HCT116 (cell line): ENCODE results near the gene MYL5. TPM values are rescaled to one million over a fixed set of nuclear protein-coding genes. Genes with fewer than 3 reads are reported as not detected.

Experiments
- ATAC-seq: fragments of 200-7000 bp; cut with Tn5 transposase; 2 replicates; pipeline ENCODE4 v1.9.1; 2020; ENCODE audit warnings: mild to moderate bottlenecking, moderate library complexity
- BruUV-seq: library from RNA; stranded (reverse); fragments of 400-500 nt; replicated peaks from 2 replicates; lab custom pipeline; 2021; lab: Mats Ljungman, UMichigan
- CTCF ChIA-PET: fragments of 300-600 bp; sonication (Branson Sonifier 250); formaldehyde crosslinking; loops from one replicate; lab custom pipeline; 2021; ENCODE audit warnings: antibody characterized with exemption; lab: Charles Lee
- POLR2A ChIA-PET: fragments of 300-600, 350-600 bp; sonication (Branson Sonifier 250); formaldehyde crosslinking; loops from one replicate; lab custom pipeline; 2021; ENCODE audit warnings: antibody characterized with exemption; lab: Charles Lee
- RAD21 ChIA-PET, 2 experiments: fragments of 300-600 bp; sonication (Branson Sonifier 250); formaldehyde crosslinking; loops; one replicate each; lab custom pipeline; 2023; ENCODE audit warnings: low total read pairs in 2 of 2; ENCODE audit not compliant: uncharacterized antibody in 2 of 2, unreplicated experiment in 2 of 2, low non-redundant PET in 1 of 2; lab: Charles Lee
- DNase-seq: peaks from one replicate; pipeline ENCODE4 v3.0.0-alpha.2; 2010; ENCODE audit warnings: low read depth, low spot score
- H2AFZ ChIP-seq: fragments of 200-600 bp; shearing (Covaris generic), sonication (generic); 2 replicates; pipeline ENCODE4 v1.6.1; 2017; ENCODE audit warnings: low read depth, mixed run types, mixed read lengths, antibody characterized with exemption, low read length; ENCODE audit not compliant: poor library complexity, severe bottlenecking
- H3K27ac ChIP-seq: 2 replicates; pipeline ENCODE4 v1.5.1; 2012; ENCODE audit warnings: low read depth, low read length
- H3K27me3 ChIP-seq: fragments of 200-600 bp; sonication (generic); 2 replicates; pipeline ENCODE4 v1.6.1; 2016; ENCODE audit warnings: mixed run types, low read length, mixed read lengths; ENCODE audit not compliant: insufficient read depth
- H3K36me3 ChIP-seq, 2 experiments: fragments of 200-500 bp in 1 of 2; fragments of 200-600 bp in 1 of 2; sonication (Bioruptor generic) in 1 of 2; sonication (generic) in 1 of 2; 2 replicates each; pipeline versions ENCODE4 v1.5.1 to v1.6.1; 2014 to 2016; ENCODE audit warnings: low read length in 2 of 2, inconsistent platforms in 1 of 2, mixed read lengths in 1 of 2, mixed run types in 1 of 2; ENCODE audit not compliant: insufficient read depth in 2 of 2, control insufficient read depth in 1 of 2
- H3K4me1 ChIP-seq, 2 experiments: fragments of 200-600 bp in 1 of 2; sonication (generic) in 1 of 2; 2 replicates each; pipeline versions ENCODE4 v1.5.1 to v1.6.1; 2012 to 2017; ENCODE audit warnings: low read length in 2 of 2, inconsistent platforms in 1 of 2, mild to moderate bottlenecking in 1 of 2, mixed read lengths in 1 of 2, mixed run types in 1 of 2, moderate library complexity in 1 of 2; ENCODE audit not compliant: insufficient read depth in 2 of 2, control insufficient read depth in 1 of 2
- H3K4me2 ChIP-seq: fragments of 200-600 bp; sonication (generic); 2 replicates; pipeline ENCODE4 v1.6.1; 2017; ENCODE audit warnings: mixed run types, low read length, mixed read lengths
- H3K4me3 ChIP-seq, 2 experiments: fragments of 200-600 bp in 1 of 2; sonication (generic) in 1 of 2; replicated peaks in 1 of 2; 2 replicates each; pipeline ENCODE4 v1.5.1; 2011 to 2016; ENCODE audit warnings: low read length in 2 of 2, control low read depth in 1 of 2, low read depth in 1 of 2, mild to moderate bottlenecking in 1 of 2, mixed read lengths in 1 of 2, mixed run types in 1 of 2
- H3K79me2 ChIP-seq: fragments of 200-600 bp; sonication (generic); 2 replicates; pipeline ENCODE4 v1.6.1; 2017; ENCODE audit warnings: mild to moderate bottlenecking, mixed run types, low read length, moderate library complexity, mixed read lengths; ENCODE audit not compliant: insufficient read depth
- H3K9ac ChIP-seq: fragments of 200-600 bp; sonication (generic); 2 replicates; pipeline ENCODE4 v1.6.1; 2016; ENCODE audit warnings: low read length, mixed read lengths
- H3K9me2 ChIP-seq: fragments of 200-600 bp; sonication (generic), shearing (Covaris generic); 2 replicates; pipeline ENCODE4 v1.6.1; 2017; ENCODE audit warnings: mixed run types, mild to moderate bottlenecking, moderate library complexity; ENCODE audit not compliant: insufficient read depth
- H3K9me3 ChIP-seq, 2 experiments: fragments of 200-500 bp in 1 of 2; fragments of 200-600 bp in 1 of 2; sonication (Bioruptor generic) in 1 of 2; sonication (generic) in 1 of 2; 2 replicates each; pipeline ENCODE4 v1.6.1; 2014 to 2017; ENCODE audit warnings: low read length in 2 of 2, mixed read lengths in 2 of 2, inconsistent platforms in 1 of 2, low read depth in 1 of 2, mild to moderate bottlenecking in 1 of 2, mixed run types in 1 of 2, moderate library complexity in 1 of 2; ENCODE audit not compliant: control insufficient read depth in 1 of 2, insufficient read depth in 1 of 2
- H4K20me1 ChIP-seq: fragments of 200-600 bp; sonication (generic), shearing (Covaris generic); 2 replicates; pipeline ENCODE4 v1.6.1; 2017; ENCODE audit warnings: mixed run types, mild to moderate bottlenecking, moderate library complexity; ENCODE audit not compliant: insufficient read depth
- CBX3 ChIP-seq: IDR thresholded peaks from 2 replicates; pipeline ENCODE4 v1.6.1; 2012; ENCODE audit warnings: low read depth
- EGR1 ChIP-seq: IDR thresholded peaks from 2 replicates; pipeline ENCODE4 v1.6.1; 2012; ENCODE audit warnings: low read depth
- ELF1 ChIP-seq: IDR thresholded peaks from 2 replicates; pipeline ENCODE4 v1.6.1; 2012; ENCODE audit warnings: low read depth, borderline replicate concordance
- FOSL1 ChIP-seq: IDR thresholded peaks from 2 replicates; pipeline ENCODE4 v1.6.1; 2012; ENCODE audit warnings: low read depth
- RAD21 ChIP-seq: IDR thresholded peaks from 2 replicates; pipeline ENCODE4 v1.6.1; 2012; ENCODE audit warnings: low read depth, mild to moderate bottlenecking
- SIN3A ChIP-seq: IDR thresholded peaks from 2 replicates; pipeline ENCODE4 v1.6.1; 2012; ENCODE audit warnings: low read depth
- SP1 ChIP-seq: IDR thresholded peaks from 2 replicates; pipeline ENCODE4 v1.6.1; 2012; ENCODE audit warnings: low read depth
- SRF ChIP-seq: IDR thresholded peaks from 2 replicates; pipeline ENCODE4 v1.6.1; 2012; ENCODE audit warnings: low read depth
- YY1 ChIP-seq: IDR thresholded peaks from 2 replicates; pipeline ENCODE4 v1.6.1; 2011; ENCODE audit warnings: low read length, low read depth, moderate library complexity, mild to moderate bottlenecking; ENCODE audit not compliant: insufficient replicate concordance; ENCODE audit errors: extremely low read depth
- ZFX ChIP-seq: fragments of 450-650 bp; IDR thresholded peaks from 2 replicates; pipeline ENCODE4 v1.6.1; 2017
- ZNF274 ChIP-seq: fragments of 200-500 bp; sonication (Bioruptor generic); IDR thresholded peaks from 2 replicates; pipeline ENCODE4 v1.6.1; 2014; ENCODE audit warnings: mild to moderate bottlenecking, low read depth, low read length, inconsistent platforms
- intact Hi-C: fragments of 100-400 bp; cut with micrococcal nuclease; formaldehyde crosslinking; loops from 2 replicates; pipeline ENCODE4 v1.10.0; 2022
- total RNA-seq: library from RNA; stranded (reverse); gene quantifications from one replicate; pipeline ENCODE4 v1.2.1, GENCODE V29; 2021; ENCODE audit not compliant: unreplicated experiment
- TF ChIP-seq, protein P1 (sequence below): IDR thresholded peaks from 2 replicates; pipeline ENCODE4 v1.6.1; 2012; ENCODE audit warnings: low read depth
- TF ChIP-seq, protein P2 (sequence below): IDR thresholded peaks from 2 replicates; pipeline ENCODE4 v1.6.1; 2012
- TF ChIP-seq, protein P3 (sequence below), 3 experiments: fragments of 200-600 bp in 1 of 3; sonication (generic) in 1 of 3; IDR thresholded peaks in 2 of 3; conservative IDR thresholded peaks in 1 of 3; 2 replicates each; pipeline ENCODE4 v1.5.1; 2012 to 2017; ENCODE audit warnings: low read depth in 2 of 3, low read length in 2 of 3, antibody characterized with exemption in 1 of 3, borderline replicate concordance in 1 of 3, control low read depth in 1 of 3, mild to moderate bottlenecking in 1 of 3, mixed read lengths in 1 of 3, mixed run types in 1 of 3, moderate library complexity in 1 of 3; ENCODE audit not compliant: insufficient read depth in 1 of 3
- TF ChIP-seq, protein P4 (sequence below): IDR thresholded peaks from 2 replicates; pipeline ENCODE4 v1.6.1; 2012

MYL5 gene
- total RNA-seq, 1 experiment from 2014 or later: 14.0 TPM

DNA sequence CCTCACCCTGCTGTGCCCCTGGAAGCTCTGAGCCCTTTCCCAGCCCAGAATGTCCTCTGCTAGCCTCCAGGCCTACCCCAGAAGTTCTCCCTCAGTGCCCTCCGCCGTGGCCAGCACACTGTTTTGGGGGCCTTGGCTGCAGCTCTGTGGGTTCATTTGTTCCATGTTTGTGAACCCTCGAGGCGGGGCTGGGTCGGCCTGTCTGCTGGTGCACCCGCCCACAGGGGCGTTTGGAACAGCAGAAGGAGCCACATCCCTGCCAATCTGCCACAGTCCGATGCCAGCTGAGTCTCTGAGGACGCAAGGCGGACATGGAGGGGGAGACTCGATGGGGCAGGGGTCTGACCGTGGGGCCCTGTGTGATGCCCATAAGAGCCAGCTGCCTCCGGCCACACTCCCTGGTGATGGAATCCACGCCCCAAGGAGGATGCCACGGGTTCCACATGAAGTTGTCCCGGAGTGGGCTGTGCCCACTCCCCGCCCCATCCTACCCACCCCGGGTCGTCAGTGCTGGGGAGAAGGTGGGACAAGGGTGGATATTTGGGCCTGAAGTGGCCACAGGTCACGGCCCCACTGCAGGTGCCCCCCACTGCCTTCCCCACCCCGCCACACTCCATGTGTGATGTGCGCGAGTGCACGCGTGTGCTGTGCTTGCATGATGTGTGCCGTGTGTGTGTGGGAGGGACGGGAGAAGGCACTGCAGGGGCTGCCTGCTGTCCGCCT lies 7.4 kb upstream of the MYL5 start:
- CTCF ChIA-PET: no interaction called here
- no TSS peak for BruUV-seq
- no peak overlapping the region for H3K9ac ChIP-seq
- TF ChIP-seq FOSL1: no peak
- H3K4me2 ChIP-seq: no peak overlapping the region
- RAD21 ChIA-PET: no interaction called here
- no peaks in the 10 kb centered on the region for H3K9me3 ChIP-seq
- no peaks in the 10 kb centered on the region for H4K20me1 ChIP-seq
- no peak overlapping the region for H3K4me3 ChIP-seq
- peaks cover 1% of the 10 kb centered on the region; the same call in 1 of the 2 replicates for H3K79me2 ChIP-seq
- intact Hi-C loops: no loop called here
- no peak for ATAC-seq
- POLR2A ChIA-PET: no interaction called here
- DNase-seq: no peak
- peaks cover 5 to 11% of the 10 kb centered on the region in 2 experiments for H3K36me3 ChIP-seq
- H3K9me2 ChIP-seq: no peaks in the 10 kb centered on the region
- H2AFZ ChIP-seq: no peak overlapping the region
- no peak overlapping the region for H3K27ac ChIP-seq
- peaks cover 0 to 8% of the 10 kb centered on the region in 2 experiments; a peak in 1 of 4 replicates for H3K4me1 ChIP-seq
- no peaks in the 10 kb centered on the region for H3K27me3 ChIP-seq

DNA sequence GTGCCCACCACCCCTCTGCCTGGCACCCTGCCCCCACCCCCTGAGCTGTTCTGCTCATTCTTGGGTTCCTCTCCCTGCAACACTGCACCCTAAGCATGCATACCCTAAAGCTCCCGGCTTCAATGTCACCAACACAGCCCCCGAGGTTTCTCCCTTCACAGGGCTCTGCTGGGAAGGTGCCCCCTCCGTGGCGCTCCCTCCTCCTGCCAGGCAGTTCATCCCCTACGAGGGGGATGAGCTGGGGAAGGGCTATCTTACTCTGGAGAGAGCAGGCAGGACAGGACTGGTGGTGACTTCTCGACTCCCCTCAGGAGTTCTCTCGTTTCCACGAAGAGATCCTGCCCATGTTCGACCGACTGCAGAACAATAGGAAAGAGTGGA lies 6.8 kb upstream of the MYL5 start:
- H3K9me2 ChIP-seq: no peaks in the 10 kb centered on the region
- no peak for DNase-seq
- no peak overlapping the region for H3K9ac ChIP-seq
- ChIA-PET CTCF (no interaction called here), POLR2A (no interaction called here), RAD21 (no interaction called here)
- H3K4me1 ChIP-seq: peaks cover 0 to 8% of the 10 kb centered on the region in 2 experiments; a peak in 1 of 4 replicates
- H2AFZ ChIP-seq: no peak overlapping the region
- H3K4me3 ChIP-seq: no peak overlapping the region
- H3K9me3 ChIP-seq: no peaks in the 10 kb centered on the region
- H3K4me2 ChIP-seq: no peak overlapping the region
- ATAC-seq: no peak
- H3K36me3 ChIP-seq: peaks cover 10 to 17% of the 10 kb centered on the region in 2 experiments
- peaks cover 7% of the 10 kb centered on the region; the same call in 1 of the 2 replicates for H3K79me2 ChIP-seq
- no TSS peak for BruUV-seq
- H3K27me3 ChIP-seq: no peaks in the 10 kb centered on the region
- TF ChIP-seq ELF1 (no peak), ZNF274 (no peak), CBX3 (no peak), ZFX (no peak), SP1 (no peak), EGR1 (no peak), RAD21 (no peak), SRF (no peak), SIN3A (no peak), YY1 (no peak)
- TF ChIP-seq, protein P1, sequence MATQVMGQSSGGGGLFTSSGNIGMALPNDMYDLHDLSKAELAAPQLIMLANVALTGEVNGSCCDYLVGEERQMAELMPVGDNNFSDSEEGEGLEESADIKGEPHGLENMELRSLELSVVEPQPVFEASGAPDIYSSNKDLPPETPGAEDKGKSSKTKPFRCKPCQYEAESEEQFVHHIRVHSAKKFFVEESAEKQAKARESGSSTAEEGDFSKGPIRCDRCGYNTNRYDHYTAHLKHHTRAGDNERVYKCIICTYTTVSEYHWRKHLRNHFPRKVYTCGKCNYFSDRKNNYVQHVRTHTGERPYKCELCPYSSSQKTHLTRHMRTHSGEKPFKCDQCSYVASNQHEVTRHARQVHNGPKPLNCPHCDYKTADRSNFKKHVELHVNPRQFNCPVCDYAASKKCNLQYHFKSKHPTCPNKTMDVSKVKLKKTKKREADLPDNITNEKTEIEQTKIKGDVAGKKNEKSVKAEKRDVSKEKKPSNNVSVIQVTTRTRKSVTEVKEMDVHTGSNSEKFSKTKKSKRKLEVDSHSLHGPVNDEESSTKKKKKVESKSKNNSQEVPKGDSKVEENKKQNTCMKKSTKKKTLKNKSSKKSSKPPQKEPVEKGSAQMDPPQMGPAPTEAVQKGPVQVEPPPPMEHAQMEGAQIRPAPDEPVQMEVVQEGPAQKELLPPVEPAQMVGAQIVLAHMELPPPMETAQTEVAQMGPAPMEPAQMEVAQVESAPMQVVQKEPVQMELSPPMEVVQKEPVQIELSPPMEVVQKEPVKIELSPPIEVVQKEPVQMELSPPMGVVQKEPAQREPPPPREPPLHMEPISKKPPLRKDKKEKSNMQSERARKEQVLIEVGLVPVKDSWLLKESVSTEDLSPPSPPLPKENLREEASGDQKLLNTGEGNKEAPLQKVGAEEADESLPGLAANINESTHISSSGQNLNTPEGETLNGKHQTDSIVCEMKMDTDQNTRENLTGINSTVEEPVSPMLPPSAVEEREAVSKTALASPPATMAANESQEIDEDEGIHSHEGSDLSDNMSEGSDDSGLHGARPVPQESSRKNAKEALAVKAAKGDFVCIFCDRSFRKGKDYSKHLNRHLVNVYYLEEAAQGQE: no peak
- TF ChIP-seq, protein P2, sequence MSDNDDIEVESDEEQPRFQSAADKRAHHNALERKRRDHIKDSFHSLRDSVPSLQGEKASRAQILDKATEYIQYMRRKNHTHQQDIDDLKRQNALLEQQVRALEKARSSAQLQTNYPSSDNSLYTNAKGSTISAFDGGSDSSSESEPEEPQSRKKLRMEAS: no peak
- TF ChIP-seq, protein P3, sequence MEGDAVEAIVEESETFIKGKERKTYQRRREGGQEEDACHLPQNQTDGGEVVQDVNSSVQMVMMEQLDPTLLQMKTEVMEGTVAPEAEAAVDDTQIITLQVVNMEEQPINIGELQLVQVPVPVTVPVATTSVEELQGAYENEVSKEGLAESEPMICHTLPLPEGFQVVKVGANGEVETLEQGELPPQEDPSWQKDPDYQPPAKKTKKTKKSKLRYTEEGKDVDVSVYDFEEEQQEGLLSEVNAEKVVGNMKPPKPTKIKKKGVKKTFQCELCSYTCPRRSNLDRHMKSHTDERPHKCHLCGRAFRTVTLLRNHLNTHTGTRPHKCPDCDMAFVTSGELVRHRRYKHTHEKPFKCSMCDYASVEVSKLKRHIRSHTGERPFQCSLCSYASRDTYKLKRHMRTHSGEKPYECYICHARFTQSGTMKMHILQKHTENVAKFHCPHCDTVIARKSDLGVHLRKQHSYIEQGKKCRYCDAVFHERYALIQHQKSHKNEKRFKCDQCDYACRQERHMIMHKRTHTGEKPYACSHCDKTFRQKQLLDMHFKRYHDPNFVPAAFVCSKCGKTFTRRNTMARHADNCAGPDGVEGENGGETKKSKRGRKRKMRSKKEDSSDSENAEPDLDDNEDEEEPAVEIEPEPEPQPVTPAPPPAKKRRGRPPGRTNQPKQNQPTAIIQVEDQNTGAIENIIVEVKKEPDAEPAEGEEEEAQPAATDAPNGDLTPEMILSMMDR (IDR thresholded peaks at IDR 0.05 in 2 of 3, conservative IDR thresholded peaks at IDR 0.05 in 1 of 3; ENCODE audit: borderline replicate concordance in 1 of 3, insufficient read depth in 1 of 3, low read depth in 2 of 3, low read length in 2 of 3): no peak
- TF ChIP-seq, protein P4, sequence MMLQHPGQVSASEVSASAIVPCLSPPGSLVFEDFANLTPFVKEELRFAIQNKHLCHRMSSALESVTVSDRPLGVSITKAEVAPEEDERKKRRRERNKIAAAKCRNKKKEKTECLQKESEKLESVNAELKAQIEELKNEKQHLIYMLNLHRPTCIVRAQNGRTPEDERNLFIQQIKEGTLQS: no peak
- TF ChIP-seq, all 23 proteins: peak for 0
- intact Hi-C loops: no loop called here
- no peak overlapping the region for H3K27ac ChIP-seq
- H4K20me1 ChIP-seq: no peaks in the 10 kb centered on the region
